ENCODE results near the gene KLF5.

Gene KLF5

DNA sequence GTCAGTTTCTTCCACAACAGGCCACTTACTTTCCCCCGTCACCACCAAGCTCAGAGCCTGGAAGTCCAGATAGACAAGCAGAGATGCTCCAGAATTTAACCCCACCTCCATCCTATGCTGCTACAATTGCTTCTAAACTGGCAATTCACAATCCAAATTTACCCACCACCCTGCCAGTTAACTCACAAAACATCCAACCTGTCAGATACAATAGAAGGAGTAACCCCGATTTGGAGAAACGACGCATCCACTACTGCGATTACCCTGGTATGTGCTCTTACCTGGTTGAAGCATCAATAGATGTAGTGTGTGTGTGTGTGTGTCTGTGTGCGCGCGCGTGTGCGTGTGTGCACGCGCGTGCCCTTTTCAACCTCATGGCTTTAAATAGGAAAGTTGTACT, 3.7 kb downstream of the KLF5 start:
- POLR2A ChIA-PET, result interaction anchor here (0.5 kb wide), 1 partner anchor 308 kb away, joined by 6 read pairs; no protein-coding TSS in a partner anchor
- CTCF ChIA-PET, result interaction anchor here (1.0 kb wide), 1 partner anchor 8 kb away, joined by 4 read pairs; no protein-coding TSS in a partner anchor
- TF ChIP-seq, protein P1, sequence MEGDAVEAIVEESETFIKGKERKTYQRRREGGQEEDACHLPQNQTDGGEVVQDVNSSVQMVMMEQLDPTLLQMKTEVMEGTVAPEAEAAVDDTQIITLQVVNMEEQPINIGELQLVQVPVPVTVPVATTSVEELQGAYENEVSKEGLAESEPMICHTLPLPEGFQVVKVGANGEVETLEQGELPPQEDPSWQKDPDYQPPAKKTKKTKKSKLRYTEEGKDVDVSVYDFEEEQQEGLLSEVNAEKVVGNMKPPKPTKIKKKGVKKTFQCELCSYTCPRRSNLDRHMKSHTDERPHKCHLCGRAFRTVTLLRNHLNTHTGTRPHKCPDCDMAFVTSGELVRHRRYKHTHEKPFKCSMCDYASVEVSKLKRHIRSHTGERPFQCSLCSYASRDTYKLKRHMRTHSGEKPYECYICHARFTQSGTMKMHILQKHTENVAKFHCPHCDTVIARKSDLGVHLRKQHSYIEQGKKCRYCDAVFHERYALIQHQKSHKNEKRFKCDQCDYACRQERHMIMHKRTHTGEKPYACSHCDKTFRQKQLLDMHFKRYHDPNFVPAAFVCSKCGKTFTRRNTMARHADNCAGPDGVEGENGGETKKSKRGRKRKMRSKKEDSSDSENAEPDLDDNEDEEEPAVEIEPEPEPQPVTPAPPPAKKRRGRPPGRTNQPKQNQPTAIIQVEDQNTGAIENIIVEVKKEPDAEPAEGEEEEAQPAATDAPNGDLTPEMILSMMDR (IDR thresholded peaks at IDR 0.05; ENCODE audit: control extremely low read depth, extremely low read depth, low read depth, missing control alignments), result no peak
- DNase-seq (ENCODE audit: extremely low spot score), result no peak

DNA sequence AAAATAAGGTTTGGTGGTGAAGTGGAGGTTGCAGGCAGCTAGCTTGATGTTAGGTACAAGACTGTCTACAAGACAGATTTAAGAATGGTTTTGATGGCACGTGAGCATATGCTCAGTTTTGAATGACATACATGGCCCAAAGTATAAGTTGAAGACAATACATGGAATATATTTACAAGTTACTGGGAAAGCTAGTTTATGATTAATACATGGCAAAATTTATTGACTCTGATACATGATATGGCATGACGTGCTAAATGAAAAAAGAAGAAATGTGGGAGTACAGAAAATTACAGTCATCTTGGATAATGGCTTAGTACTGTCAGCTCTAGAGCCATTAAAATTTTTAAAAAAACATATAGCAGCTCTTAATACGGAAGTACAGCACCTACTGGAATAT, 4.4 kb downstream of the KLF5 start:
- POLR2A ChIA-PET, result interaction anchor here (0.5 to 0.7 kb wide), 3 partner anchors 31 to 328 kb away, joined by 4 to 9 read pairs (median 6); no protein-coding TSS in a partner anchor
- TF ChIP-seq, protein P1 (IDR thresholded peaks at IDR 0.05; ENCODE audit: control extremely low read depth, extremely low read depth, low read depth, missing control alignments), result no peak
- CTCF ChIA-PET, result interaction anchor here (1.8 to 2.0 kb wide), 2 partner anchors 9 to 13 kb away, joined by 4 to 6 read pairs; no protein-coding TSS in a partner anchor
- no peak for DNase-seq (ENCODE audit: extremely low spot score)

DNA sequence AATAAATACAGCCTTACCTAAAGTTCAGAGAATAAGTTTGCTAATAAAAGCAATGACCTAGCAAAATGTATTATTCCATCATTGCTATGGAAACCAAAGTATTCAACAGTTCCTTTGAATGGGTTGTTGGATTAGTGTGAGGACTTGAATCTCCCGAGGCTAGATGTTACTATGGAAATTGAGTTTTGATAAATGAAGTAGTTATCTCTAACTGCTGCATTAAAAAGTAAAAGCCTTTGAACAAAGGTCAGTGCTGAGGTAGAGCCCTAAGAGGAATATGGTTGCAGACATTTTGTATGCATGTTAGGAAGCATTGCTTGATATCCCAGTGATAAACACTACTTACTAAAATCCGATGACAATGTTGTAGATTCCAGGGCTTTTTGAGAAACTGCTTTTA, 6.2 kb downstream of the KLF5 start:
- DNase-seq (ENCODE audit: extremely low spot score), result no peak
- POLR2A ChIA-PET, result interaction anchor here (0.6 kb wide), 1 partner anchor 13 kb away, joined by 7 read pairs; no protein-coding TSS in a partner anchor
- CTCF ChIA-PET, result interaction anchor here (1.5 to 2.0 kb wide), 3 partner anchors 7 to 15 kb away, joined by 4 to 6 read pairs (median 4); no protein-coding TSS in a partner anchor
- TF ChIP-seq, protein P1 (IDR thresholded peaks at IDR 0.05; ENCODE audit: control extremely low read depth, extremely low read depth, low read depth, missing control alignments), result no peak

DNA sequence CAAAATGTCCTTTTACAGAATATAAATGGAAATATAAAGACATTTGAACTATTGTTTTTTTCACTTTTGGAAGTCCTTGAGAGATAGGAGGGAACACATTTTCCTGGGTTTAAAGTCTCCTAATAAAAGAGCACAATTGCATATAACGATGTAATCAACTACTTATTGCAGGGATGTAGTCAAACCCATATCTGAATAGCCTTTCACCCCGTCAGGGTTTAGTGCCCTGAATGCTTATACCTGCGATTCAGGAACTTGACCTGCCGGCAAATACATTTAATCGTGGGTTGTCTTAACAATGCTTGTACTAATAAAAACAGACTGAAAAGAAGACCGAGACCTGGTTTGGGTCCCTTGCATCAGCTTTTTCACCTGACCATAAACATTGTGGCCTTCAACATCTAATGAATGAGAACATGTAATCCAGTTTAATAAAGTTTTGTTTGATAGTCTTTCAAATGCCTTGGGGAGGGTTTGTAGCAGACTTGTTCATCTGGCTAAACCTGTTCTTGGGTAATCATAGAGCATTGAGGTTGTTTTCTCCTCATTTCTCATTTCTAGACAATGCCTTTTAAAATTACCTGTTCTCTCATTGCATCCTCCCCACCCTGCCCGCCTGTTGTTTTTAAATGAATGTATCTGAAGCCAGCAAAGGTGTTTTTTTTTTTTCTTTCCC, 7.0 kb downstream of the KLF5 start:
- ChIA-PET POLR2A (no interaction called here), CTCF (no interaction called here)
- TF ChIP-seq, protein P1 (IDR thresholded peaks at IDR 0.05; ENCODE audit: control extremely low read depth, extremely low read depth, low read depth, missing control alignments), result no peak
- no peak for DNase-seq (ENCODE audit: extremely low spot score)

DNA sequence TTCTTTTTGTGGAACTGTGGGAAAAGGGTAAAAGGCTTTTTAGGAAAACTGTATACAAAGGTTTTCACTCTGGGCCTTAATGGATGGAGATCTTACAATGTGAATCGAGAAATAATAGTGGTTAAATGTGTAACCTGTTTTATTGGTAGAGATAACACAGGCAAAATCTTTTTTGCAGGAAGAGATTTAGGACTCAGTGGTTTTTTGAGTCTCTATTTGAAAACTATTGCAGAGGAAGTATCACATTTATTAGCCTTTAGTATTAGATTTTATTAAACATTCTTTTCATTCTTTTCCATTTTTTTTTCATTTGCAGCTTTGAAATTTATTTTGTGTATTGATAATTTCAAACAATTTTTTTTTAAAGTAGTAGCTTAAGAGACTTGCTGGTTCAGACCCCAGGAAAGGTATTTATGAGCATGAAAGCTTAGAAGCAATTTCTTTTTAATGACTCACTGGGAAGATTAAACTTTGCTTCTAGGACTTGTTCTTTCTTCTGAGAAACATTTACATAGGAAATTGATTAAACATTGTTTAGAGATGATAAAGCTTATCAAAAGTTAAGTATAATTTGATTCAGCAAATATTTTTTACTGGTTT, 10.5 kb downstream of the KLF5 start:
- TF ChIP-seq, protein P1 (IDR thresholded peaks at IDR 0.05; ENCODE audit: control extremely low read depth, extremely low read depth, low read depth, missing control alignments), result no peak
- CTCF ChIA-PET, result interaction anchor here (0.7 kb wide), 1 partner anchor 16 kb away, joined by 4 read pairs; no protein-coding TSS in a partner anchor
- no peak for DNase-seq (ENCODE audit: extremely low spot score)
- POLR2A ChIA-PET, result no interaction called here

DNA sequence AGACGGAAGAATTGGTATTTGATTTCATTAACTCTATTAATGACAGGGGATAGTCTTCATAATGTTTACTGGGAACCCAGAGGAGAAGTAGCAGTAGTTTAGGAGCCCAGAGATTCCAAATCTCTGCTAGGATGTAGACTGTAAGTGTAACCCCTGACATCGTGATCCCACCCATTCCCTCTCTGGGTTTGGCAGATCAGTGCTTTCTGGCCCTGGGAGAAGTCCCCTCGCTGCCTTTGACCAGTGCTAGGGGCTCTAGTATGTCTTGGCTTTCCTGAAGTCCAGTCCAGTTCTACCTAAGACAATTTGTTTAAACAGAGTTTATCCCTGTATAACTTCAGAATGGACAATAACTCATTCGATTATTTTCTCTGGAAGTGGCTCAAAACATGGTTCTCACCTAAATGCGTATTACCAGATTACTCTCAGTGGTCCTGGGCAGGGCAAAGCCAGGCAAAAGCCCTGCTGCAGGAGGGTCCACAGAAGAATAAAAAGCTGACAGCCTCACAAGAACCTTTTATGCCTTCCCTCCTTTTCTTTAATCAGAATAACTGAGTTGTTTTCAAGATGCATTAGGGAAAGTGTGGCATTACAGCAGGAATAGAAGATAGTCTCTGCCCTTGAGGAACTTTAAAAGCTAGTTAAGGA, 11.8 kb downstream of the KLF5 start:
- no peak for DNase-seq (ENCODE audit: extremely low spot score)
- ChIA-PET POLR2A (no interaction called here), CTCF (interaction anchor here (1.1 to 2.9 kb wide), 2 partner anchors 9 to 11 kb away, joined by 4 to 16 read pairs; partner anchors contain the start of gene KLF5)
- TF ChIP-seq, protein P1 (IDR thresholded peaks at IDR 0.05; ENCODE audit: control extremely low read depth, extremely low read depth, low read depth, missing control alignments), result no peak

All from GM10248 (cell line).